HEK293T (cell line): Measurements from ENCODE around the gene CDC42.

ENCODE experiments used
- CTCF ChIA-PET: fragments of 350-600 bp; formaldehyde crosslinking; extraction: SDS; loops from one replicate; lab custom pipeline; 2021; ENCODE audit warnings: antibody characterized with exemption, inconsistent platforms; lab: Yijun Ruan, JAX
- POLR2A ChIA-PET: fragments of 350-600 bp; formaldehyde crosslinking; extraction: SDS; loops from one replicate; lab custom pipeline; 2020; ENCODE audit warnings: antibody characterized with exemption, inconsistent platforms; lab: Yijun Ruan, JAX
- DNase-seq: peaks from one replicate; pipeline ENCODE4 v3.0.0; 2012; ENCODE audit warnings: mixed read lengths; ENCODE audit errors: extremely low spot score
- ARNT ChIP-seq: fragments of 450-650 bp; IDR thresholded peaks from 2 replicates; pipeline ENCODE4 v1.6.1; 2017; ENCODE audit warnings: mild to moderate bottlenecking
- BHLHE40 ChIP-seq: fragments of 450-650 bp; IDR thresholded peaks from 2 replicates; pipeline ENCODE4 v1.6.1; 2016; ENCODE audit warnings: mild to moderate bottlenecking, moderate library complexity, borderline replicate concordance
- CTBP1 ChIP-seq: fragments of 450-650 bp; IDR thresholded peaks from 2 replicates; pipeline ENCODE4 v1.6.1; 2016; ENCODE audit warnings: borderline replicate concordance
- ELF4 ChIP-seq: fragments of 450-650 bp; IDR thresholded peaks from 2 replicates; pipeline ENCODE4 v1.6.1; 2017; ENCODE audit warnings: antibody characterized with exemption
- FOXA1 ChIP-seq: fragments of 450-650 bp; IDR thresholded peaks from 2 replicates; pipeline ENCODE4 v1.6.1; 2016; ENCODE audit warnings: mild to moderate bottlenecking
- FOXK2 ChIP-seq: fragments of 450-650 bp; IDR thresholded peaks from 2 replicates; pipeline ENCODE4 v1.6.1; 2016; ENCODE audit warnings: mild to moderate bottlenecking
- FOXM1 ChIP-seq: fragments of 450-650 bp; IDR thresholded peaks from 2 replicates; pipeline ENCODE4 v1.6.1; 2017; ENCODE audit warnings: mild to moderate bottlenecking, borderline replicate concordance
- HDGF ChIP-seq: fragments of 450-650 bp; IDR thresholded peaks from 2 replicates; pipeline ENCODE4 v1.6.1; 2017; ENCODE audit warnings: antibody characterized with exemption, borderline replicate concordance
- L3MBTL2 ChIP-seq: fragments of 450-650 bp; conservative IDR thresholded peaks from 2 replicates; pipeline ENCODE4 v1.6.1; 2016; ENCODE audit warnings: mild to moderate bottlenecking
- LEF1 ChIP-seq: fragments of 450-650 bp; IDR thresholded peaks from 2 replicates; pipeline ENCODE4 v1.6.1; 2017; ENCODE audit warnings: mild to moderate bottlenecking, borderline replicate concordance
- NFRKB ChIP-seq: fragments of 450-650 bp; IDR thresholded peaks from 2 replicates; pipeline ENCODE4 v1.6.1; 2016; ENCODE audit warnings: mild to moderate bottlenecking, moderate library complexity
- PKNOX1 ChIP-seq: fragments of 450-650 bp; IDR thresholded peaks from 2 replicates; pipeline ENCODE4 v1.6.1; 2016
- SP1 ChIP-seq: fragments of 450-650 bp; IDR thresholded peaks from 2 replicates; pipeline ENCODE4 v1.6.1; 2017
- SUZ12 ChIP-seq: fragments of 450-650 bp; IDR thresholded peaks from 2 replicates; pipeline ENCODE4 v1.6.1; 2016; ENCODE audit warnings: mild to moderate bottlenecking
- TARDBP ChIP-seq: fragments of 450-650 bp; IDR thresholded peaks from 2 replicates; pipeline ENCODE4 v1.6.1; 2016
- ZNF384 ChIP-seq: fragments of 450-650 bp; IDR thresholded peaks from 2 replicates; pipeline ENCODE4 v1.6.1; 2016

Gene CDC42

DNA sequence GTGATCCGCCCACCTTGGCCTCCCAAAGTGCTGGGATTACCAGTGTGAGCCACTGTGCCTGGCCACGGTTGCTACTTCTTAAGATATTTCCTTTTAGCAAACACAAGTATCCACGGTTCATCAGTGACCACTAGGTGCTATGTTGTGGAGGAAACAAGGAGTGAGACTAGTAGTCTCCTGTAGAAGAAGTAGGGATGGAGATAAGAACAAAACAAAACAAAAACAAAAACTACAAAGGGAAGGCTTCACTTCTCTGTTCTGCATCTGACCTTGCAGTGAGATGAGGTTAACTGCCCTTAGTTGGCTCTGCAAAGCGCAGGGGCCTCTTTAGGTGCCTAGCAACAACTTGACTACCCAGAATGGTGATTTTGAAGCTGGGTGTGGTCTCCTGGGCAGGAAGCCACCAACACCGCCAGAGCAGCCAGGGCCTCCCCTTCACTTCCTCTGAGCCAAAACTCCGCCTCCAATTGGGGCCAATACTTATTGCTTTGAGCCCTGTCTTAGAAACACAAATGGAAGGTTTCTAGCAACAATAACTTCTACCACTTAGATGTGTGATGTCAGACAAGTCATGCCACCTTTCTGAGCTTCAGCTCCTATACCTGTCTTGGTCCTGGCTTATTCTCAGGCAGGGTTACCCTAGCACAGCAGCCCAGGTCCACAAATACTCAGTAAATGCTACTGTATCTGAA lies 12.8 kb upstream of the CDC42 start:
- POLR2A ChIA-PET: interaction anchor here (1.2 to 1.8 kb wide), 4 partner anchors 8 to 15 kb away, joined by 5 to 14 read pairs (median 6); partner anchors contain the start of gene CDC42
- CTCF ChIA-PET: no interaction called here
- DNase-seq: peak; percentile 36
- TF ChIP-seq FOXA1 (no peak), LEF1 (no peak), L3MBTL2 (no peak), FOXM1 (no peak), FOXK2 (no peak), BHLHE40 (no peak)

- POLR2A ChIA-PET: interaction anchor here (1.2 to 1.8 kb wide), 4 partner anchors 9 to 16 kb away, joined by 5 to 14 read pairs (median 6); partner anchors contain the start of gene CDC42
- no peak for TF ChIP-seq L3MBTL2
- no peak for TF ChIP-seq NFRKB
- no peak for TF ChIP-seq ELF4
- TF ChIP-seq SUZ12: no peak
- no peak for TF ChIP-seq ZNF384
- no peak for TF ChIP-seq LEF1
- no peak for TF ChIP-seq TARDBP
- no peak for TF ChIP-seq BHLHE40
- no peak for TF ChIP-seq FOXA1
- no peak for TF ChIP-seq CTBP1
- no peak for TF ChIP-seq ARNT
- no peak for TF ChIP-seq FOXK2
- no peak for TF ChIP-seq PKNOX1
- no peak for TF ChIP-seq FOXM1
- TF ChIP-seq HDGF: no peak
- TF ChIP-seq SP1: no peak
- CTCF ChIA-PET: no interaction called here
- DNase-seq: no peak
Observed at GRCh38 chr1:22040286-22040623, 12.3 kb upstream of the CDC42 start.

DNA sequence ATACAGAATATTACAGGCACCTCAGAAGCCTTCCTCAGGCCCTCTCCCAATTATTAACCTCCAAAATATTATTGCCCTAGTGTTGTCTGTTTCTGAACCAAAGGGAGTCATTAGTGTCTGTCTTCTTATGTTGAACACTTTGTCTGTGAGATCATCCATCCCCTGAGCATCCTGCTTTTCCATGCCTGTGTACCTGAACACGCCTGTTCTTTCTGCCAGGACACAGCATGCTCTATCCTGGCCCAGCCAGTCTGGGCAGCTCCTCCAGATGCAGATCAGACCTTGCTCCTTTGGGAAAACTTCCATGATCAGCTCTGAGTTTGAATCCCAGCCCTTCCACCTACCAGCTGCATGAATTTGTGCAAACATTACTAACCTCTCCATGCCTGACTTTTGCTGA lies 11.0 kb upstream of the CDC42 start:
- DNase-seq: no peak
- TF ChIP-seq TARDBP: no peak
- no peak for TF ChIP-seq PKNOX1
- no peak for TF ChIP-seq SUZ12
- TF ChIP-seq FOXA1: no peak
- TF ChIP-seq ZNF384: no peak
- TF ChIP-seq CTBP1: no peak
- no peak for TF ChIP-seq ELF4
- TF ChIP-seq LEF1: no peak
- no peak for TF ChIP-seq FOXM1
- TF ChIP-seq L3MBTL2: no peak
- TF ChIP-seq FOXK2: no peak
- no peak for TF ChIP-seq HDGF
- no peak for TF ChIP-seq ARNT
- no peak for TF ChIP-seq NFRKB
- no peak for TF ChIP-seq SP1
- no peak for TF ChIP-seq BHLHE40
- POLR2A ChIA-PET: interaction anchor here (1.2 kb wide), 1 partner anchor 10 kb away, joined by 5 read pairs; no protein-coding TSS in a partner anchor
- CTCF ChIA-PET: no interaction called here

- POLR2A ChIA-PET: interaction anchor here (1.1 kb wide), 1 partner anchor 18 kb away, joined by 3 read pairs; no protein-coding TSS in a partner anchor
- CTCF ChIA-PET: no interaction called here
Observed at GRCh38 chr1:22043198-22043769, 9.2 kb upstream of the CDC42 start.

DNA sequence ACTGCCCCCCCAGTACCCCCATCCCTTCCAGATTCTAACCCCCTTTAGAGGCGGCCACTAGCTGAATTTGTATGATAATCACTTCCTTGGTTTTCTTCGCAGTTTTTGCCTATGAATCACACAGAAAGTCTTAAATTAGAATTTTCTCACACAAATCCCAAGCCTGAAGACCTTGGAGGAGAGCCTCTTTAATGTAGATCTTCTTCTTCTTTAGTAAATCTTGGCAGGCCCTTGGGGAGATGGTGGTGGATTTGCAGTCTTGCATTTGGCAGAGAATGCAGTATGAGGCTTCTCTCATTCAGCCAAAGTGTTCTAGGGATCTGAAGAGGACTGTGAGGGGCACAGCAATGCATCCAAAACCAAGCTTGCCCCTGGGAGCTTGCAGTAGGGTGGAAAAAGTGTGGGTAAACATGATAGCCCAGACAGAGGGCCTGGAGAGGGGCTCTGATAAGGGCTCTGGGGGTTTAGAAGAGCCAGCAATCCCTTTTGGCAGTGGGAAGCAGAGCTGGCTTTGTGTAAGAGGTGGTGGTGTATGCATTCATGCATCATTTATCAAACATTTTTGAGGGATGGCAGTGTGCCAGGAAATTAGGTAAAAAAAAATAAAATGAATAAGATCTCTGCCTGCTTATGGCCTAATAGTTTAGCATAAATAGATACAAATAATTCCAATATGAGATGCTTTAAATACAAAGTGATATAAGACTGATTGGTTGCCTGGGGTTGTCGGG lies 7.7 kb upstream of the CDC42 start:
- TF ChIP-seq LEF1: no peak
- no peak for TF ChIP-seq TARDBP
- ChIA-PET CTCF (no interaction called here), POLR2A (interaction anchor here (1.1 kb wide), 1 partner anchor 20 kb away, joined by 3 read pairs; no protein-coding TSS in a partner anchor)
- no peak for DNase-seq

More at GRCh38 chr1:22043198-22043769, 9.2 kb upstream of the CDC42 start:
- no peak for DNase-seq
- TF ChIP-seq SUZ12 (no peak), FOXK2 (no peak), SP1 (no peak), FOXA1 (no peak), ZNF384 (no peak), HDGF (no peak), ARNT (no peak), NFRKB (no peak), ELF4 (no peak), BHLHE40 (no peak), LEF1 (no peak)
